ENCODE results near the gene ARGLU1.

ARGLU1 gene

DNA sequence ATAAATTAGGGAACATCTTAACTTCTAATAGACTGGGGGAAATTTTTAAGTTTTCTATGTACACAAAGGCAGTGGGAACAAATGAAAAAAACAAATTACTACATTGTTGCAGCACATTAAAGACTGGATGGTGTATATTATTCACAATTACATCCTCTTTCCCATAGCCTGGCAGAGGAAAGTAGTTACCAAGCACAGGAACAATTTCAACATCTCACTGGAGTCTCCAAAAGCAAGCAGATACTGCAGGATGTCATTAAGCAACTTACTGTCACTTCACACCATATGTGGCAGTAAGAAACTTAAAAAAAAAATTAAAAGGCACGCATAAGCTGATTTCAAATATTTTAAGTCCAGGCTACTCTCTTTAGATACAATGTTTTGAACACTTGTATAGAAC, 26.1 kb downstream of the ARGLU1 start:
- no peak for DNase-seq (ENCODE audit: low spot score)

- no peak for DNase-seq (ENCODE audit: low spot score)
These were observed 27.3 kb downstream of the ARGLU1 start for GRCh38 chr13:106540613-106541012.

GRCh38 chr13:106537521-106537920, 30.4 kb downstream of the ARGLU1 start:
- no peak for DNase-seq (ENCODE audit: low spot score)

DNA sequence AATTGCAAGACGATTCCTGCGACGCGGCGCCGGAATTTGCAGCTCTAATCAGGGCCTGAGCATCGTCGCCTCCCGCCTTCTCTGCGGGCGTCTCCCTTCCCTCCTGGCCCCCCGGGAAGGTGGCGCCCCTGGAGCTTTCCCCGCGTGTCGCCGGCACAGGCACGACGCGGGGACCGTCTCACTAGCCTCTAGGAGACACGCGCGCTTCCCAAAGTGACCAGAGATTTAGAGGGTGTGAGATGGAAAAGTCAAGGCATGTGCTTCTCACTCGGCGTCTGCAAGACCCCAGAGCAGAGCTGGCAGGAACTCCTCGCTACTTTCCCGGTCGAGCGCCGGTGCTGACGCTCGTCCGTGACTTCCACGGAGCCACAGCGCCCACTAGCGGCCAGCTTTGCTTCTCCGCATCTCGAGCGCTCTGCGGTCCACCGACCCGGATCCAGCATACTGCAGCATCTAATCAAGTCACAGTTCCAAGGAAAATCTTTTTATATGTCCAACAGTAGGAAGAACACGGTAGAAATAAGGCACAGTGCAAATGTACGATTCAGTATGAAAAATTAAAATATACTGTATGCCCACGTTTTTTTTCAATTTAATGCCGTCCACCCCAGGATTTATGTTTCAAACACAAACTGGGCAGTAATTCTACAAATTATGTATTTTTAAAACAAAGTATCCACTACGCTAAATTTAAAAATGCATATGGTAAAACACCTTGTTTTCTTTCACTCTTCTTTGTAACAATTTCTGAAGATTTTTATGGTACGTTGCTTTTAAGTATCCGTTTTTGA, 31.5 kb downstream of the ARGLU1 start:
- DNase-seq (ENCODE audit: low spot score), result peak; percentile 82

DNA sequence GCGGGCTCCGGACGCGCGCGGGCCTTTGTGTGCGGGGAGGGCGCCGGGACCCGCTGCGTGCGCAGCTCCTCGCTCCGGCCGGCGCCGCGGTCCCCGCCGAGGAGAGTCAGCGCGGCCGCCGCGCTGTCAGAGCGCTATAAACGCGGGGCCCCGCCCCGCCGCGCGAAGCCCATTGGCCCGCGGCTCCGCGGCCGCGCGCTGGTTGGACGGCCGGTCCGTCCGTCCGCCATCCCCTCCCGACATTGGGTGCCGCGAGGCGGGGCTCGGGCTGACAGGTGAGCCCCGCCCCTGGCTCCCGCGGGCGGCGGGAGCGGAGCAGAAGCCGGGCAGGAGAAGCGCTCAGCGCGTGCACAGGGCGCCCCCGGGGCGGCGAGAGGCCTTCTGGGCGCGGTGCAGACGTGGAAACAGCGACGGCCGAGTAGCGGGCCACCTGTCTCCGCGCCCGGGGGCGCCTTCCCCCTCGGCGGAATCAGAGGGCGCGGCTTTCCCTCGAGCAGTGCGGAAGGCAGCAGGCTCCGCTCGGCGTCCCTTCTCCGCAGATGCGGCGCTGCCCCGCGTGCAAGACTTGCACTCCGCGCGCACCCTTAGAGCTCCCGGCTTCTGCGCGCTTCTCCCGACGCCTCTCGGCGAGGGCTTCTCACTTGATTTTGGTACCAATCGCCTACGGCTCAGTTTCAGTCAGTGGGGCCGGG, 32.2 kb downstream of the ARGLU1 start, which contains the start of gene EFNB2:
Gene EFNB2, minus strand, starts transcription at position 111 of the 692 bp plus-strand sequence. CDS start 698 bp downstream, outside the sequence.
- DNase-seq (ENCODE audit: low spot score), result peak; percentile 86

- no peak for DNase-seq (ENCODE audit: low spot score)
These were observed 33.0 kb downstream of the ARGLU1 start for GRCh38 chr13:106534639-106535551.

DNA sequence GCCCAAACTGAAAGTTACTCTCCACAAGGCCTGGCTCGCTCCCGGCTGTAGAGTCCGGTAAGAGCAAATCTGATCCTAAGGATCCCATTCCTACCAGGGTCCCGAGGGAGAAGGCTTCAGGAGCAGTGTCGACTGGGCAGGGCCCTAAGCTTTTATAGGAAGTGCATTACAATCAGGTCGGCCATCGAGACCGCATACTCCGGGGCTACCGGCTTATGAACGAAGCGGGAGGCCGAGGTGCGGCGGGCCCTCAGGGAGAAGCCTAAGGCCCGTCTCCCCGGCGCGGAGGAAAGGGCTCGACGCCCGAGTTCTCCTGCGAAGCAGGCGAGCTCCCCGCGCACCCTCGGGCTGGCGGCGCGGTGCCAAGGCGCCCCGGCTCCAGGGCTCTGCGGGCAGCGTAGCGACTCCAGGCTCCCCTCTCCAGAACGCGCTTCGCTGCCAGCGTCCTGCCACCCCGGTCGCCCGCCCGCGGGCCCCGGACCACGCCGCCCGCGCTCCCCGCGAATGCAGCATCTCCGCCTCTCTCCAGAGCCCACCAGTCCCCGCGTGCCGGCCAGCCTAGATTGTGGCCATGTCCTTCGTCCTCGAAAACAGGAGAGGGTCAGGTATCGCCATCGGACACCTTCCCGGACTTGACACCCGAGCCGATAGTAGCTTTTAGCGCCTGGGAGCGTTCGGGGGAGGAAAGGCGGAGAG, 33.8 kb downstream of the ARGLU1 start:
- no peak for DNase-seq (ENCODE audit: low spot score)

GRCh38 chr13:106533101-106533942, 34.6 kb downstream of the ARGLU1 start:
- DNase-seq (ENCODE audit: low spot score), result no peak

DNA sequence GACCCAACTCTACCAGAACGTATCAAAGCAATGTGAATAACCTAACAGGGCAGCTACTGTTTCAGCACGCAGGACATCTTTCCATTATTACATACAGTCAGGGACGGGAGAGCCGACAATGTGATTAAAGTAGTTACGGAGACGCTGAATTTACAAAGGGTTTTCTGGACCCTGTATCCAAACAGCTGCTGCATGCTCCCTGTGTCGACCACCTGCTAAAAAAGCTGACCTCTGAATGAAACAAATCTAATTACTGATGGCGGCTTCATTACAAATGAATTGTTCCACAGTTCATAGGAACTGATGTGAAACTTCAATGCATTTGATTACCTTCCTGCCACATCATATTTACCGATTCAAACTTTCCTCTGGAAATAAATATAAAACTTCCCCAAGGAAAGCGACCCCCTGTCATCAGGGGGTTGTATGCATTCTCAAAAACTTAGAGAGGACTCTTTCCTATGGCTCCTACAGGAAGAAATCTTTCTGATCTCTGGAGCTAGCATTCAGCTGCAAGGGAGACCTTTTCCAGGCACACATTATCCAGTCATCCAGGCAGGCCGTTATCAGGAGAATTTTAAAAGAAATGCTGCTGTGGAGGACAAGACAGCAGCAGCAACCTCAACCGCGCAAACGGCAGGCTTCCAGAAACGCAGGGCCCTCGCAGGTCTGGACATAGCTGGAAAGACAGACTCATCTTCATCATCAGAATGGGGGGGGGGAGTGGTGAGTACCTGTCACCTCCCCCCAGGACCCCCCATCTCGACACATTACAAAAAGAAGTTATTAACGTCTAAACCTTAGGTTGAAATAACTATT, 35.6 kb downstream of the ARGLU1 start:
- no peak for DNase-seq (ENCODE audit: low spot score)

GRCh38 chr13:106530980-106531481, 36.9 kb downstream of the ARGLU1 start:
- DNase-seq (ENCODE audit: low spot score), result no peak

DNA sequence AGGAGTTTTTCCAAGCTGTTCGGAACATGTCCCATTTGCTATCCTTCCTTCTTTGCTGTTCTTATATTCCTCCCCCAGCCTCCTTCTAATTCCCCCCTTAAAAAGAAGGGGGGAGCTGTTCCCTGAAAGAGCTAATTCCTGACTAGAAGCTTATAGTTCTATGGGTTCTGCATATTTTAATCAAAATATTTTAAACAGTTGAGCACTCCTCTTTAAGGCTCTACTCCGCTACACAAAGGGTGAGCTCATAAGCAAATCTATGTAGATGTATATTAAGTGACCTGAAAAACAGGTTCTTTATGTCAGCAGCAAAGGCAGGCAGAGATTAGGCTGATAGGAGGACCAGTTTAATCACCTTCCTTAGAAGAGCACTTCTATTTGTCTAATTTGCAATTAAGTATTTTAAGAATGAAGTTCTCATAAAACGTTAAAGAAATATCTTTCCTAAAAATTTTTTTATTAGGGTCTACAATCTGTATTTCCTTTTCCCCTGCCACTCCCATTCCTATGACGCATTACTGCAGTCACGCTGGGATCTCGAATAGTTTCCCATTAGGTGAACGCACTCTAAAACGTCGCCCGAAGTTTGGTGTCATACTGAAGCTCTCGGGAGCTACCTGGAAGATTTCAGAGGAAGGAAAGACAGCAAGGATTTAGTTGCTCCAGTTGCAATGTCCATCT, 37.6 kb downstream of the ARGLU1 start:
- DNase-seq (ENCODE audit: low spot score), result no peak

GRCh38 chr13:106529415-106530170, 38.3 kb downstream of the ARGLU1 start:
- no peak for DNase-seq (ENCODE audit: low spot score)

- DNase-seq (ENCODE audit: low spot score), result no peak
These were observed 39.1 kb downstream of the ARGLU1 start for GRCh38 chr13:106528718-106529414.

DNA sequence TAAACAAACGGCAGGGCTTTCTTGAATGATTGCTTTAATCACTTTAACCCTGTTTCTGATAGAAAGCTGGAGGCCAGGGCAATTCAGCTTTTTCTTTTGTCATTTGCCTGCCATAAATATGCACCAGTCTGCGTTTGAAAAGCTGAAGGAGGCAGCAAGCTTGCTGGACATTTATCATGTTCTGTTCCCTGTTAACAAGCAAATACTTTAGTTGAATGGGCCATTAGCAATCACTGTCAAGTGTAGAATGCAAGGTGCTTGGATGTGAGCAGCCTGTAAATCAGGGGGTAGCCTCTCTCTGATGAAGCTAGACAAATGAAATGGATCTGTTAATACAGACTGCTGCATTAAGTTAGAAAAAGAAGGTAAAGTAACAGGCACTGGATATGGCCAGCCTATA, 40.1 kb downstream of the ARGLU1 start:
- no peak for DNase-seq (ENCODE audit: low spot score)

- no peak for DNase-seq (ENCODE audit: low spot score)
These were observed 40.5 kb downstream of the ARGLU1 start for GRCh38 chr13:106527445-106527801.

GRCh38 chr13:106526738-106527444, 41.0 kb downstream of the ARGLU1 start:
- DNase-seq (ENCODE audit: low spot score), result no peak

DNA sequence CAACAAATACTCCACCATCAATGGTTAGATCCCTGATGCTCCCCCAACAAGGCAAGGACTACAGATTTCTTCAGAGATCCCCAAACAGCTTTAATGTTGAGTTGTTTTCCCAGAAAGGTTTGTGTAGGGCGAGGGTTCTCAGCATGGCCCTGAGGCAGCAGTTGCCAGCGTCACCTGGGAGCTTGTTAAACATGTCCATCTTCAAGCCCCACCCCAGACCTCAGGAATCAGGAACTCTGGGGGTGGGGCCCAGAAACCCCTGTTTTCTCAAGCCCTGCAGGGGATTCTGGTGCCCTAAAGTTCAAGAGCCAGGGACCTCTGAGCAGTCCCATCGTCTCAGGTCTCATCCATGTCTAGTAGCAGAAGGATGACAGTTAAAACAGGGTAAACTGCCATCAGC, 42.1 kb downstream of the ARGLU1 start:
- DNase-seq (ENCODE audit: low spot score), result no peak
